T follicular helper cell (primary cell): ENCODE measurements around the gene KL.

Experiments
- DNase-seq: peaks from one replicate; pipeline ENCODE4 v3.0.0-alpha.2; 2020; ENCODE audit warnings: low read depth

Gene KL

DNA sequence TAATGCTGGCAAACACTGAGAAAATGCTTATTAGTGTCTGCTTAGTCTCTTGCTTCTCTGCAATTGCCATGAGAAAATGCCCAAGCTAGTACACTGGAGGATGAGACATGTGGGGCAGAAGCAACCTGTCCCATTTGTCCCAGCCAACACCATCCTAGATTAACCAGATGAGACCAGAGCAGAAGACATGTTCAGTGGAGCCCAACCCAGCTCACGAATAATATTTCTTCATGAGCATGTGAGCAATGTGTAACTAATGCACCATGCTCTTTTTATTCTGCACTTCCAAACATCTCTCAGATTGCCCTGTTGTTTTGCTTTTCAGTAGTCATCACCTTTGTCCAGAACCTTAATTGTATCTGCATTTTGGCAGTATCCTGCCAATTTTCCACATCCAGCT lies 21.4 kb downstream of the KL start:
- no peak for DNase-seq

DNA sequence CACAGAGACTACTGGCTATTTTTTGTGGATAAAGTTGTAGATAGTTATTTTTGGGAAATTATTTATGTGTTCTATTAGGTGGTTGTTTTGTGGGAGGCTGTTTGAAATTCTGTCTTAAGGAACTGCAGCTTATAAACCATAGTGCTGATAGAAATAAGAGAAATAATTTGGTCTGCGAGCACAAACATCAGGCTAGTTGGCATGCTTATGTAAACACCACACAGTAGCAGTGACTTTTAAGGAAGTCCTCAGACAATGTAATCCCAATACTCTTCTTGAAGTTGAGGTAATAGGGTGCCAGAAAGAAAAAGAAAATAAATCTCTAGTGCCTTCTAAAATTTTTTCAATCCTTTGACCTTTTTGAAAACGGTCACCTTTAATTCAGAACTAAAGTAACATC lies 23.9 kb downstream of the KL start:
- DNase-seq = no peak

DNA sequence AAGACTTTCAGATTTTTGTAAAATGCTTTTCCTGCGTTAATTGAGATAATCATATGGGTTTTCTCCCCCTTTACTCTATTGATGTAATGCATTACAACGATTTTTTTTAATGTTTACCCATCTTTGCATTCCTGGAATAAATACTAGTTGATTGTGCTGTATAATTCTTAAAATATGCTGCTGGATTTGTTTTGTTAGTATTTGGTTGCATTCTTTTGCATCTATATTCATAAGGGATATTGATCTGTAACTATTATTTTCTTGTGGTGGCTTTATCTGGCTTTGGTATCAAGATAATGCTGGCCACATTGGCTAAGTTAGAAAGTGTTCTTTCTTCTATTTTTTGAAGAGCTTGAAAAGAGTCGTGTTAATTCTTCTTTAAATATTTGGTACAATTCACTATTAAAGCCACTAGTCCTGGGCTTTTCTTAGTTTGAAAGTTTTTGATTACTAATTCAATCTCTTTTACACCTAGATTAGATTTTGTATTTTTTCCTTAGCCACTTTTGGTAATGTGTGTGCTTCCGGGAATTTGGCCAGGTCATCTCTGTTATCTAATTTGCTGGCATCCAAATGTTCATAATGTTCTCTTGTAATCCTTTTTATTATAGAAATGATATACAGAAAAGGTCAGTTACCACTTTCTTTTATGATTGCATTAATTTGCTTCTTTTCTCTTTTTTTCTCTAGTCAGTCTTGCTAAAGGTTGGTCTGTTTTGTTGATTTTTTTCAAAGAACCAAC lies 29.8 kb downstream of the KL start:
- no peak for DNase-seq

DNA sequence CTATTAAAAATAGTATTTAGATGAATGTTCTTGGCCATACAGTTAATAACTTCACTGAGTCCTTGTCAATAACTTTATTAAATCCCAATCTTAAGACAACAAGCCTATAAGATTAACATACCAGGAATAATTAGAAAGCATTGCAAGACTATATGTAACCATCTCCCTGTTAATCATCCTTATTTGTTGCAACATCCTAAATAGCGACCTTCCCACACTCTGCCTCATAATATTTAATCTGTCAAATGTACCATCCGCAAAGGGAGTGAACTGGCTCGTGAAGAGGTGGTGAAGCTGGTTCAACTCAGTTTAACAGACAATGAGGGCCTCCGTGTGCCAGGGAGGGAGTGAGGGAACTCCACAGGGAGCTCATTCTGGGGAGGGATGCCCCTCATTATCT lies 33.9 kb downstream of the KL start:
- no peak for DNase-seq

DNA sequence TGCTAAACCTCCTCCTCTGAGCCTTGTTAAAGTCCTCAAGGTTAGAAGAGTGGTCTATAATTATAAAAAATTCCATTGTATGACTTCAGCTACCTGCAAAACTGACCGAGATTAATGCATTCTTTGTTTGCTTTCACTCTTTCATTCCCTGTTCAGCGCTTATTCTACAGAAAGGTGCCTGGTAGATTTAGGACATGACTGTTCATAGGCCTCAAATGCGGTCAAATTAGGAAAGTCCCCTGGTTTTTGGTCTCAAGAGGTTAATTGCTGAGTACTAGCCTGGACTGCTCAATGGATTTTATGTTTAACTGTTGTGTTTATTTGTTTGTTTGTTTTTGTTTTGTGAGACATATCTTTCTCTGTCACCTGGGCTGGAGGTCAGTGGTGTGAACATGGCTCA lies 35.4 kb downstream of the KL start:
- no peak for DNase-seq

GRCh38 chr13:33052506-33053280 lies 36.5 kb downstream of the KL start:
- no peak for DNase-seq

DNA sequence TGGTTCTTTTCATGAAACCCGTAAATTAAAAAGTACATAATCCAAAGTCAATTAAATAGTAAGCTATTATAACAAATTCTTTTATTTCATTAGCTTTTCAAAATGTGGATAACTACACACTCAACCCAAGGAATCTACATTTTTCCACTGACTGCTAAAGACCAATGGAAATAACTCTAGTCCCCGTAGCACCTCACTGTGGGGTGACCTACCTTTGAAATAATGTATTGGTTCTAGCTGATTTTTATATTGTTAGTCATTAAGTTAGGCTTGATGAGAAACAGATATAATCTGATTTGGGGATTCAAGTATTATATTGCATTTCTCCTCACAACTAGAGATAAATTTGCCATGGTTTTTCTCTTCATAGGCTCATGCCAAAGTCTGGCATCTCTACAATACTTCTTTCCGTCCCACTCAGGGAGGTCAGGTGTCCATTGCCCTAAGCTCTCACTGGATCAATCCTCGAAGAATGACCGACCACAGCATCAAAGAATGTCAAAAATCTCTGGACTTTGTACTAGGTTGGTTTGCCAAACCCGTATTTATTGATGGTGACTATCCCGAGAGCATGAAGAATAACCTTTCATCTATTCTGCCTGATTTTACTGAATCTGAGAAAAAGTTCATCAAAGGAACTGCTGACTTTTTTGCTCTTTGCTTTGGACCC lies 37.3 kb downstream of the KL start:
- DNase-seq = no peak

DNA sequence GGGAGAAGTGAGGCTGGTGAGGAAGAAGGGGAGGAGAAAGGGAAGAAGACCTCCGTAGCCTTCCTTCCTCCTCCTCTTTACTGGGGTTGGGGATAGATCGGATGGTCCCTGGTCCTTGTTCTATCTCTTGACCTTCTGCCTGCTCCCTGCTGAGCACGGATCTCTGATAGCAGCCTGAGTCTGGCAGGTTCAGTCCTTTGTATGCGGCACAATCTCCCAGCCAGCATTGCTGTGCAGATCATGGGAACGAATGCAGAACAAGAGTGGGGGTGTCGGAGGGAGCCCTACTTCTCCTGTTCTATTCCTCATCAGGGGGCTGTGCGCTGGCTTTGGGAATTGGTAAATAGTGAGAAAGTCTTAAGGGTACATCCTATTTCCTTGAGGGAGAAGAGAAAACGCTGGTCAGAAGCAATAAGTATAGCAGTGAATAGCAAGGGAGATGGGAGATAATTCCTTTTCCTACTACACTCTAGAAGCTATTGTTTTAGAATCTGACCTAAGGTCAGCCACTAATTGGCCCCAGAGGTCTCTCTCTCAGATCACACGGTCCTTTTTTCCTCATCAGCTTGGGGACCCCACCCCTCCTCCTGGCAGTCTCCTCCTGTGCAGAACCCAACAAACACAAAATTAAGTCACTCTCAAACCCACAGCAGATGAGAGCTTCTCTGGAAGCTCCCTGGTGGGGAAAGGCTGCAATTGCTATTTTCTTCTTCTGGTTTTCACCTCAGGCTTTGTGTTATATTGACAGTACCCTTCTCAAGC lies 41.0 kb downstream of the KL start:
- no peak for DNase-seq

DNA sequence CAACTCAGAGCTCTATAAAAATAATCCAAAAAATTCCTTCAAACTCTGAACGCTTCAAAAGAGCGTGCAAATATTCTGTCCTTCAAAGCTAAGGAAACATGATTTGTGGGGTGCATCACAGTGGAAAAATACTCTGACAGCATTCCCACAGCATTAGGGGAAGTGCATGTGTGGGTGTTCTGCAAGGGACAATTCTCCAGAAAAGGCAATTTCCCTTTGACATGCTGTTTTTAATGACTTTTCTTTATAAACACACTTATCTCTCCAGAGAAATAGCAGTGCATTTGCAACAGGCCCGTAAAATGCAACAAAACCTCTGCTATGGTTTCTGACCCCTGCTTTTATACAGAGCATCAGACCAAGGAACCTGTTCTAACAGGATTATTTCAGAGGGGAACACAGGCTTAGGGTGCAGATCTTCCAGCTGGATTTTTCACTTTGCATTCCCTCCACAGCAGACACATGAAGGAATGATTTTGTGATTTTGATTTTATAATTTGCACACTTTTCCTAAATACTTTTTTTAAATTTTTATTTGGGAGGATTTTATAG lies 42.6 kb downstream of the KL start:
- DNase-seq = no peak

DNA sequence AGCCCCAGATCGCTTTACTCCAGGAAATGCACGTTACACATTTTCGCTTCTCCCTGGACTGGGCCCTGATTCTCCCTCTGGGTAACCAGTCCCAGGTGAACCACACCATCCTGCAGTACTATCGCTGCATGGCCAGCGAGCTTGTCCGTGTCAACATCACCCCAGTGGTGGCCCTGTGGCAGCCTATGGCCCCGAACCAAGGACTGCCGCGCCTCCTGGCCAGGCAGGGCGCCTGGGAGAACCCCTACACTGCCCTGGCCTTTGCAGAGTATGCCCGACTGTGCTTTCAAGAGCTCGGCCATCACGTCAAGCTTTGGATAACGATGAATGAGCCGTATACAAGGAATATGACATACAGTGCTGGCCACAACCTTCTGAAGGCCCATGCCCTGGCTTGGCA lies 44.6 kb downstream of the KL start:
- no peak for DNase-seq

DNA sequence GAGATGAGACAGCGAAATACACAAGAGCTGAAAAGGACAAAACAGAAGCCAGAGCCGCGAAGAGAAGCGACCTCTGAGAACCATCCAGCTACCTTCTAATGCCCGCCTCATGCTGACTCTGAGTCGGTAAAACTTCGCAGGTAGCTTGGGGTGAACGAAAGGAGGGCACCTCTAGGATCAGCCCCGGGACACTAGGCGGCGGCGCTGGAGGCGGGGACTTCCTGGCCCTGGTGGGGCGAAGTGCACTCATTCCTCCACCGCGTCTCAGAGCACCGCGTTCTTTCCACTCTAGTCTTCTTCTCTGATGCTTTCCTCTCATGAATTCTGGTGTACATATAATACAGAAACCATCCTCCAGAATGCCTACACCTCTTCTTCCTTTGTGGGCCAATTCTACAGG lies 50.1 kb downstream of the KL start:
- no peak for DNase-seq

DNA sequence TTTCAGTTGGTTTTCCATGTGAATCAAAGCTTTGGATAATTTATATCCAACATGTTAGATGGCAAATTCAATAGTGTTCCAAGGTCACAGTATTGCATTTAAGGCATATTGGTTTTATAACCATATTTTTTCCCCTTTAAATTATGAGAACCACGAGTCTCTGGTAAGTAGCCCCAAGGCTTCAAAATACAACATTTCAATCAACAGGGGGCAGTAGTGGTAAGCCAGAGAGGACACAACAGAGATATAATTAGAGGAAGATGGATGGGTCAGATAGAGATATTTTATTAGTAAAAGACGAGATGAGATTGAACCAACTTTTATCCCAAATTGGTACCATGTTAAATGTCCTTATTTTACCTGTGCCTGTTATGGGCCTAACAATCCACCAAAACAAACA lies 53.1 kb downstream of the KL start:
- DNase-seq = no peak

- DNase-seq = no peak
Measured at GRCh38 chr13:33070713-33071112, 54.5 kb downstream of the KL start.

- no peak for DNase-seq
Measured at GRCh38 chr13:33072282-33072681, 56.1 kb downstream of the KL start.

DNA sequence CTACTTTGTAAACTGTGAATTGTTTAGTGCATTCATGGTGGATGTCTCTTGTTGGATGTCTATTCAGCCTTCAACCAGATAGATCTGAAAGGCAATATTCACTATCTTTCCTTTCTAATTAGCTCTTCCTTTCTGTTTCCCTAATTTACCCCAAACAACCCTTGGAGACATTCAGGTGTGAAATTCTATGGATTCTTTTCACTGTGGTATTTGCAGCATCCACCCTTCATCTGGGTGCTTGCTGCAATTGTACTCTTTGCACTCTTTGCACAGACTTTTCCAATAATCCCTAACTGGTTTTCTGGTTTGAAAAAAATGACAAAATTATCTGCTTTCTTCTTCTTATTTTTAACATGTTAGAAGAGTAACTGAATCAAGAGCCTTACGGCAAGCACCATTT lies 56.5 kb downstream of the KL start:
- DNase-seq = no peak

DNA sequence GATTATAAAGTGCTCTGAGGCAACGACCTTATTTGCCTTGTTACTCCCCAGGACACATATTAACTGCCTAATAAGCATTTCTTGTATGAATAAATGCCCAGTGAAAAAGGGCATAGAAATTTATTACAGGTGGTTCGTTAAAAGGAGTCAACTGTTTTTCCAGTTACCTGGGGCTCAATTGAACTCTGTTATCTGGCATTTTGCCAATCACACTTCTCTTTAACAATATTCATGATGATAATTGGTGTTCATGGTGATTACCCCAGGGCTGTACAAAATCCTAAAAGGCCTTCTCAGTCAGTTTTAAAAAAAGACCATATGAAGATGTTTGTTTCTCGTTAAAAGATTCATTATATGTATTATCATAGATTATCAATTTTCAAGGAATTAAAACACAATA lies 57.1 kb downstream of the KL start:
- DNase-seq = no peak

GRCh38 chr13:33076001-33076992 lies 60.1 kb downstream of the KL start:
- no peak for DNase-seq

DNA sequence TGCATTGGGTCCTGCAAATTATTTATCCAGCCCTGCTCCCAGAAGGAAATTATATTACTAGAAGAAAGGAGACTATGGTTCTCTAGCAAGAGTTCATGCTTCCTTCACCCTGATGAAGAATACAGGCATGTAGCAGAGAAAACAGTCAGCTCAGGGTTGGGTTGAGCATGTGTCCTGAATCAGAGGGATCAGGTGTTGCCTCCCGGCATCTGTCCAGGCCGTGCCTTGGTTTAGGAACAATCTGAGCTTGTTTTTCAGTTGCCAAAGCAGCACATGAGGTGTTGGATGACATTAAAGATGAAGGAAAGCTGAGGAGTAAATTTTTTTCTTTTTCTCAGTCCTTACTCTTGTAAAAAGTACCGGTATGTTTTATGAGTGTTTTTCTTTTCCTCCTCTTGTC lies 62.0 kb downstream of the KL start:
- no peak for DNase-seq

DNA sequence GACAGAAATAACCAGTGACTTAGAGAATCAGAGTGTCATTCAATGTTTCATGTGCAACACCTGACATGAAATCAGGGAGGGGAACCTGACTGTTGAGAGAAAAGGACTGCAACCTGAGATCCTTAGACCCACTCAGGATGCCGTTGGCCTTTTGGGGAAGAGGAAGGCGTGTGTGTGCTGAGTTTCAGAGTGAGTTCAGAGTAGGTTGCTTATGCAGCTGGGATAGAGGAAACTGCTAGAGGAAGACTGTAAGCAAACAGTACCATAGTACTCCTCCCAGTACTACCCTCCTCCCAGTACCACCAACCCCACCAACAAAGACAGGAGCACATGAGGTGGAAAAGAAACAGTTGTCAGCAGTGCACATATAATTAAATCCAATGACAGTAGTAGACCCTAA lies 63.7 kb downstream of the KL start:
- no peak for DNase-seq

DNA sequence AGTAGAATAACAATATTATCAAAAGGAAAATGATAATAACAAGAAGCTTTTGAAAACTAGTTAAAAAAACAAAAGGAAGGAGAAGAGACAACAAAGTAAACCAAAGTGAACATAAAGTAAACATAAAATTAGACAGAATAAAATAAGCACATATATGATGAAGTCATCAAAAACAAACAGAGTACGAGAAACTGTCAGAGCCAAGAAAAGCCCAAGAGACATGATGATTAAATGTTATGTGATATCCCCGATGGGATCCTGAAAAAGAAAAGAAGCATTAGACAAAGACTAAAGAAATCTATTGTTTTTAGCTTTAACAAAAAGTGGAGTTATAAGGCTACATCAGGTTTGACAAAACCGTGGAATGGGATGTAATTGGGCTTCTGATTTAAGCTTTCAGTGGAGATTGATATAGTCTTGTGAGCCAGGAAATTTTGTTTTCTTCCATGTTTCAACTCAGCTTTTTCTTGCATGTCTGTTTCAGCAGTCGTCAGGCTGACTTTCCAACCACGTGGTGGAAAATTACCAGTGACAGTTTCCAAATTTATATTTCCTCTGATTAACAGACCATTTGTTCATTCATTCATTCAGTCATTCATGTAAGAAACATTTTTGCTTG lies 64.9 kb downstream of the KL start:
- no peak for DNase-seq
